Measurements from ENCODE around the gene SLC25A18.
A peak's percentile ranks its signal among the peaks of the same experiment; 100 is the strongest.
"Not testable (repeated sequence)": the region's sequence is repeated elsewhere in the genome, so short reads cannot be mapped to it uniquely, and the experiment has no call there.

SLC25A18 gene

GRCh38 chr22:17548010-17548755, 15.1 kb upstream of the SLC25A18 start:
- Histone ChIP-seq H3K9me3 (ENCODE audit: low read length) (no peaks in the 10 kb centered on the region), H3K27ac (ENCODE audit: low read depth, low read length) (no peak overlapping the region), H3K36me3 (ENCODE audit: insufficient read depth, low read length) (no peaks in the 10 kb centered on the region)

GRCh38 chr22:17548756-17549035, 14.6 kb upstream of the SLC25A18 start:
- Histone ChIP-seq H3K4me1 (ENCODE audit: insufficient read depth, low read length) (peaks cover 8% of the 10 kb centered on the region), H3K36me3 (ENCODE audit: insufficient read depth, low read length) (no peaks in the 10 kb centered on the region), H3K27me3 (ENCODE audit: control insufficient read depth in 1 of 2, insufficient read depth in 2 of 2, low read length in 2 of 2) (no peaks in the 10 kb centered on the region), H3K27ac (ENCODE audit: low read depth, low read length) (no peak overlapping the region), H3K9ac (ENCODE audit: low read length) (no peak overlapping the region), H3K9me3 (ENCODE audit: low read length) (no peaks in the 10 kb centered on the region), H3K4me3 (ENCODE audit: low read depth in 1 of 2, low read length in 2 of 2) (no peak overlapping the region)

More at GRCh38 chr22:17548010-17548755, 15.1 kb upstream of the SLC25A18 start:
- H3K4me1 ChIP-seq (ENCODE audit: insufficient read depth, low read length), result peaks cover 8% of the 10 kb centered on the region
- no peaks in the 10 kb centered on the region for H3K27me3 ChIP-seq (ENCODE audit: control insufficient read depth in 1 of 2, insufficient read depth in 2 of 2, low read length in 2 of 2)
- H3K4me3 ChIP-seq (ENCODE audit: low read depth in 1 of 2, low read length in 2 of 2), result no peak overlapping the region
- H3K9ac ChIP-seq (ENCODE audit: low read length), result no peak overlapping the region

- Histone ChIP-seq H3K36me3 (ENCODE audit: insufficient read depth, low read length) (no peaks in the 10 kb centered on the region), H3K4me1 (ENCODE audit: insufficient read depth, low read length) (peaks cover 8% of the 10 kb centered on the region), H3K4me3 (ENCODE audit: low read depth in 1 of 2, low read length in 2 of 2) (no peak overlapping the region), H3K27me3 (ENCODE audit: control insufficient read depth in 1 of 2, insufficient read depth in 2 of 2, low read length in 2 of 2) (no peaks in the 10 kb centered on the region), H3K27ac (ENCODE audit: low read depth, low read length) (no peak overlapping the region), H3K9me3 (ENCODE audit: low read length) (no peaks in the 10 kb centered on the region), H3K9ac (ENCODE audit: low read length) (no peak overlapping the region)
Observed at GRCh38 chr22:17549183-17549582, 14.1 kb upstream of the SLC25A18 start.

GRCh38 chr22:17549655-17550054, 13.6 kb upstream of the SLC25A18 start:
- Histone ChIP-seq H3K27ac (ENCODE audit: low read depth, low read length) (no peak overlapping the region), H3K36me3 (ENCODE audit: insufficient read depth, low read length) (no peaks in the 10 kb centered on the region), H3K4me1 (ENCODE audit: insufficient read depth, low read length) (peaks cover 8% of the 10 kb centered on the region), H3K9ac (ENCODE audit: low read length) (no peak overlapping the region), H3K27me3 (ENCODE audit: control insufficient read depth in 1 of 2, insufficient read depth in 2 of 2, low read length in 2 of 2) (no peaks in the 10 kb centered on the region), H3K4me3 (ENCODE audit: low read depth in 1 of 2, low read length in 2 of 2) (no peak overlapping the region), H3K9me3 (ENCODE audit: low read length) (no peaks in the 10 kb centered on the region)

GRCh38 chr22:17552737-17553136, 10.6 kb upstream of the SLC25A18 start:
- peaks cover 8% of the 10 kb centered on the region for H3K4me1 ChIP-seq (ENCODE audit: insufficient read depth, low read length)
- no peaks in the 10 kb centered on the region for H3K9me3 ChIP-seq (ENCODE audit: low read length)
- no peak overlapping the region for H3K9ac ChIP-seq (ENCODE audit: low read length)
- H3K27ac ChIP-seq (ENCODE audit: low read depth, low read length), result no peak overlapping the region
- no peaks in the 10 kb centered on the region for H3K36me3 ChIP-seq (ENCODE audit: insufficient read depth, low read length)
- H3K27me3 ChIP-seq (ENCODE audit: control insufficient read depth in 1 of 2, insufficient read depth in 2 of 2, low read length in 2 of 2), result no peaks in the 10 kb centered on the region
- no peak overlapping the region for H3K4me3 ChIP-seq (ENCODE audit: low read depth in 1 of 2, low read length in 2 of 2)

- H3K9me3 ChIP-seq (ENCODE audit: low read length), result no peaks in the 10 kb centered on the region
- H3K4me1 ChIP-seq (ENCODE audit: insufficient read depth, low read length), result peaks cover 8% of the 10 kb centered on the region
- no peaks in the 10 kb centered on the region for H3K36me3 ChIP-seq (ENCODE audit: insufficient read depth, low read length)
- H3K27ac ChIP-seq (ENCODE audit: low read depth, low read length), result no peak overlapping the region
- H3K4me3 ChIP-seq (ENCODE audit: low read depth in 1 of 2, low read length in 2 of 2), result no peak overlapping the region
- H3K9ac ChIP-seq (ENCODE audit: low read length), result no peak overlapping the region
- no peaks in the 10 kb centered on the region for H3K27me3 ChIP-seq (ENCODE audit: control insufficient read depth in 1 of 2, insufficient read depth in 2 of 2, low read length in 2 of 2)
Observed at GRCh38 chr22:17554814-17555213, 8.5 kb upstream of the SLC25A18 start.

GRCh38 chr22:17559188-17559587, 4.1 kb upstream of the SLC25A18 start:
- H3K4me3 ChIP-seq (ENCODE audit: low read depth in 1 of 2, low read length in 2 of 2), result no peak overlapping the region
- H3K27me3 ChIP-seq (ENCODE audit: control insufficient read depth in 1 of 2, insufficient read depth in 2 of 2, low read length in 2 of 2), result no peaks in the 10 kb centered on the region
- no peaks in the 10 kb centered on the region for H3K36me3 ChIP-seq (ENCODE audit: insufficient read depth, low read length)
- H3K4me1 ChIP-seq (ENCODE audit: insufficient read depth, low read length), result peaks cover 7% of the 10 kb centered on the region
- no peaks in the 10 kb centered on the region for H3K9me3 ChIP-seq (ENCODE audit: low read length)
- H3K9ac ChIP-seq (ENCODE audit: low read length), result no peak overlapping the region
- H3K27ac ChIP-seq (ENCODE audit: low read depth, low read length), result no peak overlapping the region

GRCh38 chr22:17563936-17564391, 666 bp downstream of the SLC25A18 start:
- H3K4me1 ChIP-seq (ENCODE audit: insufficient read depth, low read length), result peaks cover 8% of the 10 kb centered on the region
- H3K36me3 ChIP-seq (ENCODE audit: insufficient read depth, low read length), result no peaks in the 10 kb centered on the region
- H3K27me3 ChIP-seq (ENCODE audit: control insufficient read depth in 1 of 2, insufficient read depth in 2 of 2, low read length in 2 of 2), result no peaks in the 10 kb centered on the region
- H3K4me3 ChIP-seq (ENCODE audit: low read depth in 1 of 2, low read length in 2 of 2), result peak overlapping the region in 1 of 2 donors; percentile 47
- H3K9ac ChIP-seq (ENCODE audit: low read length), result no peak overlapping the region
- H3K9me3 ChIP-seq (ENCODE audit: low read length), result no peaks in the 10 kb centered on the region
- H3K27ac ChIP-seq (ENCODE audit: low read depth, low read length), result peak overlapping the region; percentile 53

GRCh38 chr22:17566016-17566687, 2.9 kb downstream of the SLC25A18 start:
- H3K27me3 ChIP-seq (ENCODE audit: control insufficient read depth in 1 of 2, insufficient read depth in 2 of 2, low read length in 2 of 2); H3K9ac ChIP-seq (ENCODE audit: low read length); H3K9me3 ChIP-seq (ENCODE audit: low read length); H3K27ac ChIP-seq (ENCODE audit: low read depth, low read length); H3K36me3 ChIP-seq (ENCODE audit: insufficient read depth, low read length); H3K4me3 ChIP-seq (ENCODE audit: low read depth in 1 of 2, low read length in 2 of 2): not testable (repeated sequence)
- peaks cover 21% of the 10 kb centered on the region for H3K4me1 ChIP-seq (ENCODE audit: insufficient read depth, low read length)

- Histone ChIP-seq H3K36me3 (ENCODE audit: insufficient read depth, low read length) (no peaks in the 10 kb centered on the region), H3K9ac (ENCODE audit: low read length) (no peak overlapping the region), H3K27ac (ENCODE audit: low read depth, low read length) (no peak overlapping the region), H3K4me1 (ENCODE audit: insufficient read depth, low read length) (peaks cover 27% of the 10 kb centered on the region), H3K4me3 (ENCODE audit: low read depth in 1 of 2, low read length in 2 of 2) (no peak overlapping the region), H3K27me3 (ENCODE audit: control insufficient read depth in 1 of 2, insufficient read depth in 2 of 2, low read length in 2 of 2) (no peaks in the 10 kb centered on the region), H3K9me3 (ENCODE audit: low read length) (no peaks in the 10 kb centered on the region)
Observed at GRCh38 chr22:17566776-17567175, 3.5 kb downstream of the SLC25A18 start.

GRCh38 chr22:17569971-17570511, 6.7 kb downstream of the SLC25A18 start:
- H3K36me3 ChIP-seq (ENCODE audit: insufficient read depth, low read length), result no peaks in the 10 kb centered on the region
- no peaks in the 10 kb centered on the region for H3K27me3 ChIP-seq (ENCODE audit: control insufficient read depth in 1 of 2, insufficient read depth in 2 of 2, low read length in 2 of 2)
- H3K9ac ChIP-seq (ENCODE audit: low read length), result no peak overlapping the region
- H3K9me3 ChIP-seq (ENCODE audit: low read length), result no peaks in the 10 kb centered on the region
- no peak overlapping the region for H3K4me3 ChIP-seq (ENCODE audit: low read depth in 1 of 2, low read length in 2 of 2)
- H3K27ac ChIP-seq (ENCODE audit: low read depth, low read length), result peak overlapping the region; percentile 50
- peaks cover 20% of the 10 kb centered on the region for H3K4me1 ChIP-seq (ENCODE audit: insufficient read depth, low read length)
